GM15510 (cell line): Measurements from ENCODE around the gene ENOX1.

Source experiments
- POLR2A ChIP-seq: IDR thresholded peaks from 3 replicates; pipeline ENCODE4 v1.6.1; 2011; ENCODE audit warnings: borderline replicate concordance; ENCODE audit not compliant: insufficient read length; ENCODE audit errors: extremely low read depth

The ENOX1 gene

GRCh38 chr13:43546251-43546650 is 240.5 kb downstream of the ENOX1 start:
- no peak for TF ChIP-seq POLR2A

DNA sequence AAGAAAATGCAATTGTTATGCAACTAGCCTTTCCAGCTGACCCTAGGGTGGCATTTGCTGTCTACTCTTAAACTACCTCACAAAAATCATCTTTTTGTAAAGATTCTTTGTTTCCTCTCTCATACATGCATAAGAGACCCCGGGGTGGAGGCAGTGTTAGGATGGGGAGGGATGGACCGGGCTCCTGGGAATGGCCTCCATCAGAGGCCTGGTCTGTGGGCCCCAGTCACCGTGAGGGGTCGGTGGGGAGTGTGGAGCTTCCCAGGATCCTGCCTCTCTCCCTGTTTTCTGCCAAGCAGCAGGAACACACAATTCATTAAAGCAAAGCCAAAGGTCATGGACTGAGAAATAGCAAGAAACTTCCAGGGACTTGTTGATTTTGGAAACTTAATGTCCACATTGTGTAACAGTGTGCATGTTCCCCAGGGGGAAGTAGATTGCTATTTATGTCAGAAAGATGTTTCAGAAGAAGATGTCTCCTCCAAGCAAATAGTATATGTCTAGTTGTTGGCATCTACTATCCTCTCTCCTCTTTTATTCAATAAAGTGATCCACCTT is 241.4 kb downstream of the ENOX1 start:
- TF ChIP-seq POLR2A, result no peak

GRCh38 chr13:43544631-43545030 is 242.1 kb downstream of the ENOX1 start:
- TF ChIP-seq POLR2A, result no peak

DNA sequence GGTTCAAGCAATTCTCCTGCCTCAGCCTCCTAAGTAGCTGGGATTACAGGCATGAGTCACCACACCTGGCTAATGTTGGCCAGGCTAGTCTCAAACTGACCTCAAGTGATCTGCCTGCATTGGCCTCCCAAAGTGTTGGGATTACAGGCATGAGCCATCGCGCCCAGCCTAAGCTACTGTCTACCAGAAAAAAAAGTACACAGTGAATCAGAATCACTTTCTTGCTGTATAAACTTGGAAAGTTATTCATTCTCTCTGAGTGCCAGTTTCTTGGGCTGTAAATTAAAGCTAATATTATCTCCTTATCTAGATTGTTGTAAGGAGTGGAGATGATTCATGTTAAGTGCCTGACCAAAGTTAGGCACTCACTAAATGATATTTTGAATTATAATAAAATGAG is 242.8 kb downstream of the ENOX1 start:
- TF ChIP-seq POLR2A, result no peak

DNA sequence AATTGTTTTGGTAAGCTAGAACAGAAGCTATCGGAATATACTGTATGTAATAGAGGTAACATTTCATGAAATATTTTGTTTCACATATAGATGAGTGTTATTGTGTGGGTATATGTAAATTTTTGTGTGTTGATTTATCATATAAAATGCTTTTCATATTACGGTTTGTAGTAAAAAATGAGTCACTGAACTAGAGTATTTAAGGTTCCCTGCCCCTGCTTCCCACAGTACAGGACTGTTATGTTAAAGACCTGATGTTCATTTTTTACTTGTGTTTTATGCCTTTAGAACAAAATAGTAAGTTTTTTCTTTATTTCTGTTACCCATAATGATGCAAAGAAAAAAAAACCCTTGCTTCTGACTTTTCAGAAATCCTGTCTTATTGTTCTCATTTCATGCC is 243.4 kb downstream of the ENOX1 start:
- no peak for TF ChIP-seq POLR2A

GRCh38 chr13:43537124-43537523 is 249.6 kb downstream of the ENOX1 start:
- TF ChIP-seq POLR2A, result no peak

GRCh38 chr13:43529796-43530195 is 257.0 kb downstream of the ENOX1 start:
- TF ChIP-seq POLR2A, result no peak

- no peak for TF ChIP-seq POLR2A
Measured at GRCh38 chr13:43528992-43529391, 257.8 kb downstream of the ENOX1 start.

GRCh38 chr13:43522788-43523187 is 264.0 kb downstream of the ENOX1 start:
- no peak for TF ChIP-seq POLR2A

- TF ChIP-seq POLR2A, result no peak
Measured at GRCh38 chr13:43520351-43520750, 266.4 kb downstream of the ENOX1 start.

- TF ChIP-seq POLR2A, result no peak
Measured at GRCh38 chr13:43518833-43519232, 267.9 kb downstream of the ENOX1 start.

- no peak for TF ChIP-seq POLR2A
Measured at GRCh38 chr13:43516401-43516833, 270.4 kb downstream of the ENOX1 start.

GRCh38 chr13:43515531-43515930 is 271.2 kb downstream of the ENOX1 start:
- TF ChIP-seq POLR2A, result no peak

DNA sequence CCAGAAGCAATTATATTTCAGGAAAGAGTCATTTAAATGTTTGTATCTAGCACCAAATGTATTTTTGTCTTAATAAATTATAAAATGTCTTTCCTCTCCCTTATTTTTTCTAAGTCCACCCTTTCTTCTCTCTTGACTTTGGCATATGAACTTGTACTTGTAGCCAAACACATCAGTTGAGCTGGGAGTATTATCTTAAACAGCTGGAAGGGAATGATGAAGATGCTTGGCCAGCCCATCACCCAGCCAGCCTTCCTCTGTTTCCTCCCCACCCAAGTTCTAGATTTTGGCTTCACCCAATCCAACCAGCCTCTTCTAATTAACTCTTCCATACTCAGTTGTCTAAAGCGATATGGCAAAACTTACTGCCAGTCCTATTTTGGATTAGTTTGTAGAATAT is 272.5 kb downstream of the ENOX1 start:
- TF ChIP-seq POLR2A, result no peak

- no peak for TF ChIP-seq POLR2A
Measured at GRCh38 chr13:43512221-43512620, 274.6 kb downstream of the ENOX1 start.

DNA sequence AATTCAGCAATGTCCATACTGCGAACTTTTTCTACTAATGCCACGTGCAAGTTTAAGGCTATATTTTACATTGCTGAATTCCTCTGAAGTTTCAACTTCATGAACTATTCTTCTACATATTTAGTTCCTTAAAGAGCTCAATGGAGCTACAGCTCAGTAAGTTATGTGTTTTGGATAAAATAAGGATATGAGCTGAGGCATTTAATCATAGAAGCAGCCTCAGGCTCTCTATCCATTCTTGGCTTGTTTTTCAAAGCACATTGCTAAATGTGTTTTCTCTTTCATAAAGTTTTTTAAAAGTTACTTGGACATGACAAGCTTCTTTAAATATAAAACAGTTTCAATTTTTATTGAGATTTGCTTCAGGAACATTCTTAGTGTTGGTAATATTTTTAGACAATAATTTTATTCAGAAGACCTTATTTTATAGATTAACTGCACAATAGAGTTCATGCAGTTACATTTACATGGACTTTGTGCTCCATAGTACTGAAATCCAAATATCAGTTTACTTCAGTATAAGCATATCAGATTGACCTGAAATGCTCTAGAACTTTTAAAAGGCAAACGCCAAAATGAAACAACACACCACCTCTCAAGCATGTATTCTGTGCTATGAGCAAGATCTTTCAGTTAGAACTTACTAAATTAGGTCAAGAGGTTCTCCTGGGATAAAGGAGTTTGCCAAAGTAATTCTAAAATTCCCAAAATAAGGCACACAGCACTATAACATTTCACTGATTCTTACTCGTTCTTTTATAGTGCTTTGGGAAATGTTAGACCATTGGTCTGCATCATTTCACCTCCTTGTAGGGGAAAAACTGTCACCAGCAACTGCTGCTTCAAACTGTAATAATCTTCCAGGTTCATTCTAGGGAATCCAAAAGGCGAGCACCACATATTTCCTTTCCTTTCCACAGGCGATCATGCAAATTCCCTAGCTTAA is 275.5 kb downstream of the ENOX1 start:
- TF ChIP-seq POLR2A, result no peak

DNA sequence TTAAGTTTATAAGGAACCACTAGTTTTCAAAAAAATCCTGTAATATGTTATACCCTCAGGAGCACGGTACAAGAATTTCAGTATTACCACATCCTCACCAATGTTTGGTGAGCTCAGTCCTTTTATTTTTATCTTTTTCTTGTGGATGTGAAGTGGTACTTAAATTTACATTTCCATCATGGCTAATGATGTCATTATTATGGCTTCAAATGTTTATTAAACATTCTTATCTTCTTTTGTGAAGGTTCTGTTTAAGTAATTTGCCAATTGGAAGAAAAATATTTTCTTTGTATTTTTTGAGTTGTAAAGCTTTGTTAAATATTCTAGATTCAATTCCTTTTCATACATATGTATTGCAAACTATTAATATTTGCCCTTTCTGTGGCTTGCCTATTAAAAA is 291.0 kb downstream of the ENOX1 start:
- TF ChIP-seq POLR2A, result no peak

DNA sequence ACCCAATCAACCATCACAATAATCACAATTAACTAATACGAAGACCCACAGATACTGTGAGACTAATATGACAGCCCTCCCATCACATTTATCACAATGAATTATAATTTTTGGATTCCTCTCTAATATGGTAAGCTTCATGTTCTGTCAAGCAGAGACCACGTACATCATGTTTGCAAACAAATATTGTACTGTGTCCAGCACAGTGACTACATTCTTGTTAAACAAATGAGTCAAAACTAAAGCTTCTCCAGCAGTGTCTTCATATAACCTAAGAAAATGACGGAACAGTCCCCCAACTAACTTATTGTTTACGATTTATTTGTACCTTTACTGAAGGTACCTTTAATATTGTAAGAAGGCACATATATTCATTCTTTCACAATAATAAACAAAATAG is 292.6 kb downstream of the ENOX1 start:
- no peak for TF ChIP-seq POLR2A
